GM12878 (cell line): ENCODE measurements around the gene MEI1. TPM values are rescaled to one million over a fixed set of nuclear protein-coding genes. Genes with fewer than 3 reads are reported as not detected.
A peak's percentile ranks its signal among the peaks of the same experiment; 100 is the strongest.

ENCODE experiments used
- ATAC-seq: fragments of 200-7000 bp; cut with Tn5 transposase; 3 replicates; pipeline ENCODE4 v1.9.1; 2020; ENCODE audit warnings: mild to moderate bottlenecking, moderate library complexity
- BruUV-seq: library from RNA; stranded (reverse); fragments of 400-500 nt; replicated peaks from 2 replicates; lab custom pipeline; 2021; lab: Mats Ljungman, UMichigan
- CTCF ChIA-PET: fragments of 300-600 bp; sonication (Branson Sonifier 250); formaldehyde crosslinking; extraction: SDS; loops from one replicate; lab custom pipeline; 2021; ENCODE audit warnings: inconsistent platforms; lab: Yijun Ruan, JAX
- POLR2A ChIA-PET: fragments of 350-600 bp; formaldehyde crosslinking; extraction: SDS; loops from one replicate; lab custom pipeline; 2021; ENCODE audit warnings: inconsistent platforms; lab: Charles Lee
- RAD21 ChIA-PET: fragments of 300-600 bp; sonication (Branson Sonifier 250); formaldehyde crosslinking; loops from one replicate; lab custom pipeline; 2023; ENCODE audit warnings: antibody characterized with exemption; ENCODE audit not compliant: unreplicated experiment; lab: Charles Lee
- SMC1A ChIA-PET: fragments of 300-600 bp; sonication (Branson Sonifier 250); formaldehyde crosslinking; loops from one replicate; lab custom pipeline; 2023; ENCODE audit not compliant: unreplicated experiment, uncharacterized antibody; lab: Charles Lee
- DNase-seq: peaks from one replicate; pipeline ENCODE4 v3.0.0-alpha.2; 2011; ENCODE audit warnings: low read depth, low spot score
- FAIRE-seq: peaks from 3 replicates; lab custom pipeline; 2011; peaks lifted over from hg19 to GRCh38; lab: Jason Lieb, UNC
- H2AFZ ChIP-seq: 2 replicates; pipeline ENCODE4 v1.6.0; 2011; ENCODE audit warnings: low read depth, low read length, control low read depth; ENCODE audit not compliant: control insufficient read depth
- H3K27ac ChIP-seq: 2 replicates; pipeline ENCODE4 v1.5.1; 2011; ENCODE audit warnings: control low read depth; ENCODE audit not compliant: control insufficient read depth, insufficient read depth
- H3K27me3 ChIP-seq, 2 experiments: replicated peaks in 1 of 2; 2 replicates each; pipeline versions ENCODE4 v1.6.0 to v1.6.1; 2011; ENCODE audit warnings: low read length in 1 of 2; ENCODE audit not compliant: control insufficient read depth in 2 of 2, insufficient read depth in 2 of 2
- H3K36me3 ChIP-seq, 2 experiments: 2 replicates each; pipeline ENCODE4 v1.5.1; 2011; ENCODE audit warnings: low read length in 1 of 2; ENCODE audit not compliant: control insufficient read depth in 2 of 2, insufficient read depth in 2 of 2
- H3K4me1 ChIP-seq: 2 replicates; pipeline ENCODE4 v1.6.1; 2011; ENCODE audit warnings: mild to moderate bottlenecking, low read length, moderate library complexity, mixed read lengths; ENCODE audit not compliant: control insufficient read depth, insufficient read depth
- H3K4me2 ChIP-seq: 2 replicates; pipeline ENCODE4 v1.6.0; 2011; ENCODE audit warnings: control low read depth; ENCODE audit not compliant: control insufficient read depth, insufficient read depth
- H3K4me3 ChIP-seq: fragments of 200-600 bp; sonication (generic); 2 replicates; pipeline ENCODE4 v1.5.1; 2016
- H3K79me2 ChIP-seq: 2 replicates; pipeline ENCODE4 v1.6.0; 2011; ENCODE audit warnings: low read length; ENCODE audit not compliant: control insufficient read depth, insufficient read depth
- H3K9ac ChIP-seq: 2 replicates; pipeline ENCODE4 v1.8.0; 2011; ENCODE audit warnings: low read length, control low read depth, mixed read lengths; ENCODE audit not compliant: control insufficient read depth, insufficient read depth
- H3K9me3 ChIP-seq: replicated peaks from 3 replicates; pipeline ENCODE4 v1.5.1; 2011; ENCODE audit warnings: mild to moderate bottlenecking, low read length; ENCODE audit not compliant: control insufficient read depth, insufficient read depth
- H4K20me1 ChIP-seq: 2 replicates; pipeline ENCODE4 v1.6.0; 2011; ENCODE audit not compliant: control insufficient read depth, insufficient read depth
- BMI1 ChIP-seq: fragments of 450-650 bp; IDR thresholded peaks from 2 replicates; pipeline ENCODE4 v1.6.1; 2016; ENCODE audit warnings: mild to moderate bottlenecking, moderate library complexity, borderline replicate concordance
- GATAD2B ChIP-seq: fragments of 450-650 bp; conservative IDR thresholded peaks from 2 replicates; pipeline ENCODE4 v1.6.1; 2017; ENCODE audit warnings: low read depth, mild to moderate bottlenecking, moderate library complexity
- HDAC2 ChIP-seq: fragments of 200-600 bp; sonication (generic); IDR thresholded peaks from 2 replicates; pipeline ENCODE4 v1.6.1; 2017
- IKZF1 ChIP-seq: fragments of 450-650 bp; conservative IDR thresholded peaks from 2 replicates; pipeline ENCODE4 v1.6.1; 2017; ENCODE audit warnings: antibody characterized with exemption, mild to moderate bottlenecking
- IRF3 ChIP-seq: fragments of 450-650 bp; IDR thresholded peaks from 2 replicates; pipeline ENCODE4 v1.6.1; 2014; ENCODE audit warnings: mild to moderate bottlenecking
- NFIC ChIP-seq: IDR thresholded peaks from 2 replicates; pipeline ENCODE4 v1.6.1; 2012; ENCODE audit warnings: low read depth, mild to moderate bottlenecking, inconsistent platforms, low read length, moderate library complexity
- NR2C1 ChIP-seq: fragments of 450-650 bp; IDR thresholded peaks from 2 replicates; pipeline ENCODE4 v1.6.1; 2017; ENCODE audit warnings: antibody characterized with exemption, mild to moderate bottlenecking, moderate library complexity
- POU2F2 ChIP-seq: IDR thresholded peaks from 3 replicates; pipeline ENCODE4 v1.6.1; 2011; ENCODE audit warnings: low read depth, mild to moderate bottlenecking, low read length, borderline replicate concordance
- RUNX3 ChIP-seq: IDR thresholded peaks from 2 replicates; pipeline ENCODE4 v1.6.1; 2012; ENCODE audit warnings: low read length, inconsistent platforms
- SREBF2 ChIP-seq: IDR thresholded peaks from 2 replicates; pipeline ENCODE4 v1.6.1; 2012; ENCODE audit warnings: mild to moderate bottlenecking, low read length
- TCF12 ChIP-seq: IDR thresholded peaks from 2 replicates; pipeline ENCODE4 v1.6.1; 2011; ENCODE audit warnings: low read depth, mild to moderate bottlenecking, low read length
- USF1 ChIP-seq: IDR thresholded peaks from 2 replicates; pipeline ENCODE4 v1.6.1; 2011; ENCODE audit warnings: borderline replicate concordance, low read depth, mild to moderate bottlenecking, moderate library complexity, mixed read lengths, low read length; ENCODE audit not compliant: insufficient read depth; ENCODE audit errors: extremely low read length
- YBX1 ChIP-seq: fragments of 450-650 bp; IDR thresholded peaks from 2 replicates; pipeline ENCODE4 v1.6.1; 2016; ENCODE audit warnings: antibody characterized with exemption
- ZBED1 ChIP-seq: IDR thresholded peaks from 2 replicates; pipeline ENCODE4 v1.6.1; 2016; ENCODE audit warnings: borderline replicate concordance
- WGBS: methylation state at CpG from one replicate; pipeline ENCODE4 v1.1.6; 2016; ENCODE audit warnings: low lambda C conversion rate; ENCODE audit not compliant: insufficient replicate concordance, insufficient coverage; ENCODE audit errors: missing lambda C conversion rate; 5-methylcytosine and 5-hydroxymethylcytosine counted together
- in situ Hi-C: fragments of 300-500 bp; cut with MboI; formaldehyde crosslinking; loops from 9 replicates; pipeline ENCODE4 v1.14.3; 2018; ENCODE audit warnings: mixed read lengths
- intact Hi-C: fragments of 100-400 bp; cut with micrococcal nuclease; formaldehyde crosslinking; loops from one replicate; pipeline ENCODE4 v1.14.2; 2022; ENCODE audit not compliant: unreplicated experiment
- polyA plus RNA-seq, 11 experiments: library from polyadenylated mRNA; depleted of rRNA in 4 of 11; unstranded in 6 of 11; stranded (reverse) in 5 of 11; fragments of >200 nt; fragmentation: Nextera tagmentation in 4 of 11; fragmentation: Illumina TruSeq in 1 of 11; extraction: Ambion mirVana in 4 of 11; extraction: Trizol in 1 of 11; gene quantifications; 1 replicate in 1 of 11; 2 replicates in 10 of 11; pipeline versions ENCODE4 v1.2.1 to v1.2.3, GENCODE V29; 2011 to 2016; ENCODE audit warnings: inconsistent platforms in 2 of 11, missing spikeins in 2 of 11, low read depth in 1 of 11
- total RNA-seq, 4 experiments: library from RNA; depleted of rRNA in 3 of 4; stranded (reverse); fragments of >200 nt in 3 of 4; fragmentation: Illumina TruSeq in 1 of 4; extraction: Trizol in 1 of 4; gene quantifications; 2 replicates each; pipeline versions ENCODE4 v1.2.1 to v1.2.3, GENCODE V29; 2013 to 2021

MEI1 gene
- total and polyA plus RNA-seq, 10 of the 15 experiments (the other 5 are each of a cell fraction or from before 2014, with no cell fraction given), result 27.9 to 48.9 (median 35.8) TPM

GRCh38 chr22:41801886-41802285 is 102.6 kb downstream of the MEI1 start:
- ChIA-PET CTCF (interaction anchor here (1.6 to 3.9 kb wide), 5 partner anchors 9 to 104 kb away, joined by 4 to 63 read pairs (median 11); partner anchors contain the start of gene MEI1), POLR2A (interaction anchor here (0.6 to 5.3 kb wide), 7 partner anchors 19 to 353 kb away, joined by 5 to 172 read pairs (median 15); partner anchors contain the start of genes MEI1 and SNU13), SMC1A (interaction anchor here (0.6 to 4.6 kb wide), 7 partner anchors 20 to 104 kb away, joined by 3 to 57 read pairs (median 17); partner anchors contain the start of gene MEI1), RAD21 (interaction anchor here (1.8 to 5.6 kb wide), 6 partner anchors 20 to 138 kb away, joined by 8 to 56 read pairs (median 24); partner anchors contain the start of gene MEI1)
- Histone ChIP-seq H3K79me2 (peaks cover 54% of the 10 kb centered on the region), H3K4me2 (peak overlapping the region; percentile 90), H3K4me1 (peaks cover 19% of the 10 kb centered on the region), H3K9ac (peak overlapping the region; percentile 94), H3K9me3 (no peaks in the 10 kb centered on the region), H4K20me1 (no peaks in the 10 kb centered on the region), H2AFZ (no peak overlapping the region), H3K36me3 (no peaks in the 10 kb centered on the region), H3K27ac (peak overlapping the region; percentile 82), H3K4me3 (peak overlapping the region; percentile 89), H3K27me3 (no peaks in the 10 kb centered on the region)
- in situ Hi-C loops, result no loop called here
- no peak for DNase-seq
- no peak for FAIRE-seq
- no TSS peak for BruUV-seq
- intact Hi-C loops, result loop anchor here (5.0 kb wide), 1 partner anchor 105 kb away; the partner anchor contains the start of gene MEI1
- TF ChIP-seq USF1 (no peak), RUNX3 (peak; percentile 58)
- ATAC-seq, result no peak
- WGBS, result 0% methylated on average over 2 of the region's 2 CpGs

GRCh38 chr22:41805639-41806038 is 106.3 kb downstream of the MEI1 start:
- no peak overlapping the region for H3K4me3 ChIP-seq
- no peak overlapping the region for H3K9ac ChIP-seq
- RAD21 ChIA-PET, result interaction anchor here (0.8 to 1.3 kb wide), 3 partner anchors 59 to 136 kb away, joined by 3 to 4 read pairs (median 3); no protein-coding TSS in a partner anchor
- CTCF ChIA-PET, result interaction anchor here (1.1 to 1.5 kb wide), 4 partner anchors 42 to 108 kb away, joined by 3 to 6 read pairs (median 4); partner anchors contain the start of gene MEI1
- intact Hi-C loops (no loop called here), in situ Hi-C loops (no loop called here)
- H3K4me2 ChIP-seq, result no peak overlapping the region
- no peak overlapping the region for H2AFZ ChIP-seq
- H3K79me2 ChIP-seq, result peaks cover 54% of the 10 kb centered on the region
- no peak for DNase-seq
- no peaks in the 10 kb centered on the region for H3K9me3 ChIP-seq
- no peak overlapping the region for H3K27ac ChIP-seq
- peaks cover 0 to 6% of the 10 kb centered on the region in 2 experiments; a peak in 2 of 4 replicates for H3K36me3 ChIP-seq
- POLR2A ChIA-PET, result interaction anchor here (0.8 to 1.6 kb wide), 2 partner anchors 24 to 141 kb away, joined by 4 to 5 read pairs; partner anchors contain the start of gene CENPM
- no peak for FAIRE-seq
- peaks cover 13% of the 10 kb centered on the region; the same call in 1 of the 2 replicates for H3K4me1 ChIP-seq
- SMC1A ChIA-PET, result interaction anchor here (1.0 to 1.9 kb wide), 3 partner anchors 13 to 59 kb away, joined by 3 to 5 read pairs (median 4); no protein-coding TSS in a partner anchor
- ATAC-seq, result peak; percentile 22; the same call in 2 of the 3 replicates
- H4K20me1 ChIP-seq, result no peaks in the 10 kb centered on the region
- H3K27me3 ChIP-seq, result no peaks in the 10 kb centered on the region
- BruUV-seq, result no TSS peak
- TF ChIP-seq HDAC2, result no peak
- no peak for TF ChIP-seq IKZF1
- TF ChIP-seq GATAD2B, result no peak
- TF ChIP-seq YBX1, result no peak
- TF ChIP-seq TCF12, result no peak
- no peak for TF ChIP-seq ZBED1
- TF ChIP-seq USF1, result no peak
- no peak for TF ChIP-seq BMI1
- TF ChIP-seq NFIC, result no peak
- no peak for TF ChIP-seq NR2C1
- TF ChIP-seq IRF3, result no peak
- no peak for TF ChIP-seq POU2F2
- no peak for TF ChIP-seq SREBF2
